ENCODE results near the gene SH3BP5.

GRCh38 chr3:15258720-15259119, 73.7 kb downstream of the SH3BP5 start:
- TF ChIP-seq, protein P1, sequence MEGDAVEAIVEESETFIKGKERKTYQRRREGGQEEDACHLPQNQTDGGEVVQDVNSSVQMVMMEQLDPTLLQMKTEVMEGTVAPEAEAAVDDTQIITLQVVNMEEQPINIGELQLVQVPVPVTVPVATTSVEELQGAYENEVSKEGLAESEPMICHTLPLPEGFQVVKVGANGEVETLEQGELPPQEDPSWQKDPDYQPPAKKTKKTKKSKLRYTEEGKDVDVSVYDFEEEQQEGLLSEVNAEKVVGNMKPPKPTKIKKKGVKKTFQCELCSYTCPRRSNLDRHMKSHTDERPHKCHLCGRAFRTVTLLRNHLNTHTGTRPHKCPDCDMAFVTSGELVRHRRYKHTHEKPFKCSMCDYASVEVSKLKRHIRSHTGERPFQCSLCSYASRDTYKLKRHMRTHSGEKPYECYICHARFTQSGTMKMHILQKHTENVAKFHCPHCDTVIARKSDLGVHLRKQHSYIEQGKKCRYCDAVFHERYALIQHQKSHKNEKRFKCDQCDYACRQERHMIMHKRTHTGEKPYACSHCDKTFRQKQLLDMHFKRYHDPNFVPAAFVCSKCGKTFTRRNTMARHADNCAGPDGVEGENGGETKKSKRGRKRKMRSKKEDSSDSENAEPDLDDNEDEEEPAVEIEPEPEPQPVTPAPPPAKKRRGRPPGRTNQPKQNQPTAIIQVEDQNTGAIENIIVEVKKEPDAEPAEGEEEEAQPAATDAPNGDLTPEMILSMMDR (IDR thresholded peaks at IDR 0.05), result no peak
- TF ChIP-seq POLR2A (IDR thresholded peaks at IDR 0.05), result no peak

Measured in Peyer's patch (tissue), 4 donors.